ENCODE measurements around the gene UGDH. TPM values are rescaled to one million over a fixed set of nuclear protein-coding genes. Genes with fewer than 3 reads are reported as not detected.

UGDH gene
- total RNA-seq, 1 experiment from 2014 or later: 52.5 TPM

DNA sequence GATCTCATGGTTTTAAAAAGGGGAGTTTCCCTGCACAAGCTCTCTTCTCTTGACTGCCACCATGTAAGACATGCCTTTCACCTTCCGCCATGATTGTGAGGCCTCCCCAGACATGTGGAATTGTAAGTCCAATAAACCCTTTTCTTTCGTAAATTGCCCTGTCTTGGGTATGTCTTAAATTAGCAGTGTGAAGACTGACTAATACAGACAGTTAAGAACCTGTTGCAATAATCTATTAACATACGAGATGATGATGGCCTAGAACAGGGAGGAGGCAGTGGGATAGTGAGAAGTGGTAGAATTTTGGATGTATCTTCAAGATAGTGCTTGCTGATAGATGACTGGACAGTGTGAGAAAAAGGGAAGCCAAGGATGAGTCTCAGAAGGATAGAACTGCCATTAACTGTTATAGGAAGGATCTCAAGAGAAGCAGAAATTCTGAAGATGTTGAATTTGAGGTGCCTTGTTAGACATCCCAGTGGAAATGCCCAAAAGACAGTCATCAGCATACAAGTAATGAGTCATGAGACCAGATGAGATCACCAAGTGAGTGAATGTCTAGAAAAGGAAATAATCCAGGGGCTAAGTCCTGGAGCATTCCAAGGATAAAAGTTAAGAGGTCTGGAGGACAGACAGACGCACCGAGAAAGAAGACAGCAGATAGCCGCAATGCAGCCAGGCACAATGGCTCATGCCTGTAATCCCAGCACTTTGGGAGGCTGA lies 38.8 kb upstream of the UGDH start:
- Histone ChIP-seq H3K9me3 (ENCODE audit: low read depth, low read length, poor library complexity, severe bottlenecking) (peaks cover 4% of the 10 kb centered on the region), H3K36me3 (ENCODE audit: insufficient read depth, low read length, poor library complexity, severe bottlenecking) (no peaks in the 10 kb centered on the region), H3K27ac (ENCODE audit: low read depth, low read length, poor library complexity, severe bottlenecking) (no peak overlapping the region), H3K27me3 (replicated peaks; ENCODE audit: insufficient read depth, low read depth, low read length, poor library complexity) (no peaks in the 10 kb centered on the region), H3K4me1 (ENCODE audit: insufficient read depth, low read length, poor library complexity, severe bottlenecking) (no peaks in the 10 kb centered on the region), H3K4me3 (ENCODE audit: low read depth, low read length, poor library complexity, severe bottlenecking) (no peak overlapping the region)
- no peak for TF ChIP-seq CTCF (conservative IDR thresholded peaks at IDR 0.05; ENCODE audit: low read depth, low read length)
- no peak for TF ChIP-seq EZH2 (IDR thresholded peaks at IDR 0.05; ENCODE audit: borderline replicate concordance, low read depth, low read length, poor library complexity, severe bottlenecking)
- no peak for DNase-seq (ENCODE audit: low spot score)
- POLR2A ChIA-PET (ENCODE audit: low non-redundant PET): no interaction called here
- CTCF ChIA-PET: no interaction called here
- no TSS peak for BruUV-seq (replicated peaks)
- intact Hi-C loops (cut with micrococcal nuclease; ENCODE audit: unreplicated experiment): no loop called here

DNA sequence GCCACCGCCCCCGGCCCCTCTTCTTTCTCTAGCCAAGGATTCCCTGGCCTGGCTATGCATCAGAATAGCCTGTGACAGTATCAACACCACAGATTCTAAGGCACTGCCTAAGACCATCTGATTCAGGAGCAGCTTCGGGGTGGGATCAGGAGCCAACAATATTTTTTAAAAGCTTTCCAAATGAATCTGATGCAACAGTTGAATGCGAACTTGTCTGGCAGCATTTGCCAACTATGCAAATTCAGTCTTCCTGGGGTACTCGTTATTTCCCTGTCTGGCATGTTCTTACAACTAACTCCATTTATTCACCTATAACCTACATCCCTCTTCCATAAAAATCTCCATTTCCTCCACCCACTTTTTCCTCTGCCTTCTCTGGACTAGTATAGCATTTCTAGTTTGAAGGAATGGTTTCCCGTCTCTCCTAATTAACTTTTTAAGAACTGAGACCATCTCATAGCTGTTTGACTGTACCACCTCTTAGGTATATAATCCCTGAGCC lies 36.2 kb upstream of the UGDH start:
- POLR2A ChIA-PET (ENCODE audit: low non-redundant PET): no interaction called here
- Histone ChIP-seq H3K4me3 (ENCODE audit: low read depth, low read length, poor library complexity, severe bottlenecking) (no peak overlapping the region), H3K9me3 (ENCODE audit: low read depth, low read length, poor library complexity, severe bottlenecking) (peaks cover 4% of the 10 kb centered on the region), H3K27me3 (replicated peaks; ENCODE audit: insufficient read depth, low read depth, low read length, poor library complexity) (no peaks in the 10 kb centered on the region), H3K27ac (ENCODE audit: low read depth, low read length, poor library complexity, severe bottlenecking) (no peak overlapping the region), H3K36me3 (ENCODE audit: insufficient read depth, low read length, poor library complexity, severe bottlenecking) (no peaks in the 10 kb centered on the region), H3K4me1 (ENCODE audit: insufficient read depth, low read length, poor library complexity, severe bottlenecking) (no peaks in the 10 kb centered on the region)
- DNase-seq (ENCODE audit: low spot score): no peak
- CTCF ChIA-PET: no interaction called here
- TF ChIP-seq CTCF (conservative IDR thresholded peaks at IDR 0.05; ENCODE audit: low read depth, low read length) (no peak), EZH2 (IDR thresholded peaks at IDR 0.05; ENCODE audit: borderline replicate concordance, low read depth, low read length, poor library complexity, severe bottlenecking) (no peak)
- intact Hi-C loops (cut with micrococcal nuclease; ENCODE audit: unreplicated experiment): no loop called here
- BruUV-seq (replicated peaks): no TSS peak

DNA sequence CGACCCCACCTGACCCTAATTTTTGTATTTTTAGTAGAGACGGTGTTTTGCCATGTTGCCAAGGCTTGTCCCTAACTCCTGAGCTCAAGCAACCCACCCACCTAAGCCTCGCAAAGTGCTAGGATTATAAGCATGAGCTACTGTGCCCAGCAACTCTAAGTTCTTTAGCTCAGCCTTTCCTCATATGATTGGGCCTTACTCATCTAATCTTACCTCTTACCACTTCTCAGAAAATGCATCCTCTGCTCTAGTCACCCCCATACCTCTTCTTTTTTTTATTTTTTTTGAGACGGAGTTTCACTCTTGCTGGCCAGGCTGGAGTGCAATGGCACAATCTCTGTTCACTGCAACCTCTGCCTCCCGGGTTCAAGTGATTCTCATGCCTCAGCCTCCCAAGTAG lies 35.6 kb upstream of the UGDH start:
- Histone ChIP-seq H3K36me3 (ENCODE audit: insufficient read depth, low read length, poor library complexity, severe bottlenecking) (no peaks in the 10 kb centered on the region), H3K27ac (ENCODE audit: low read depth, low read length, poor library complexity, severe bottlenecking) (no peak overlapping the region), H3K27me3 (replicated peaks; ENCODE audit: insufficient read depth, low read depth, low read length, poor library complexity) (no peaks in the 10 kb centered on the region), H3K4me3 (ENCODE audit: low read depth, low read length, poor library complexity, severe bottlenecking) (no peak overlapping the region), H3K9me3 (ENCODE audit: low read depth, low read length, poor library complexity, severe bottlenecking) (peaks cover 4% of the 10 kb centered on the region), H3K4me1 (ENCODE audit: insufficient read depth, low read length, poor library complexity, severe bottlenecking) (no peaks in the 10 kb centered on the region)
- intact Hi-C loops (cut with micrococcal nuclease; ENCODE audit: unreplicated experiment): no loop called here
- CTCF ChIA-PET: no interaction called here
- TF ChIP-seq CTCF (conservative IDR thresholded peaks at IDR 0.05; ENCODE audit: low read depth, low read length) (no peak), EZH2 (IDR thresholded peaks at IDR 0.05; ENCODE audit: borderline replicate concordance, low read depth, low read length, poor library complexity, severe bottlenecking) (no peak)
- POLR2A ChIA-PET (ENCODE audit: low non-redundant PET): no interaction called here
- no peak for DNase-seq (ENCODE audit: low spot score)
- no TSS peak for BruUV-seq (replicated peaks)

All from A673 (cell line).